Kidney (tissue), 14 donors: ENCODE measurements around the gene GPR152. TPM values are rescaled to one million over a fixed set of nuclear protein-coding genes. Genes with fewer than 3 reads are reported as not detected.

Source experiments
- DNase-seq, 5 donors: peaks; one replicate each; pipeline ENCODE4 v3.0.0-alpha.2; 2013 to 2020
- FAIRE-seq: peaks from 2 replicates; lab custom pipeline; 2012; peaks lifted over from hg19 to GRCh38; lab: Jason Lieb, UNC
- H3K27ac ChIP-seq, 2 donors: one replicate each; pipeline ENCODE4 v1.7.0; 2013; ENCODE audit warnings: low read depth in 2 of 2, low read length in 2 of 2, inconsistent platforms in 1 of 2
- H3K27me3 ChIP-seq: one replicate; pipeline ENCODE4 v1.7.1; 2013; ENCODE audit warnings: low read length, inconsistent platforms; ENCODE audit not compliant: control insufficient read depth, insufficient read depth
- H3K36me3 ChIP-seq, 3 donors: one replicate each; pipeline versions ENCODE4 v1.7.0 to v1.7.1; 2013; ENCODE audit warnings: low read length in 3 of 3, control low read depth in 1 of 3, inconsistent platforms in 1 of 3; ENCODE audit not compliant: insufficient read depth in 3 of 3, control insufficient read depth in 2 of 3
- H3K4me1 ChIP-seq, 3 donors: one replicate each; pipeline versions ENCODE4 v1.7.0 to v1.7.1; 2013; ENCODE audit warnings: low read length in 3 of 3, inconsistent platforms in 1 of 3, low read depth in 1 of 3; ENCODE audit not compliant: control insufficient read depth in 2 of 3, insufficient read depth in 2 of 3
- H3K4me3 ChIP-seq, 3 donors: one replicate each; pipeline versions ENCODE4 v1.7.0 to v1.8.1; 2013; ENCODE audit warnings: low read length in 3 of 3, control low read depth in 1 of 3, inconsistent platforms in 1 of 3
- H3K9ac ChIP-seq, 3 donors: one replicate each; pipeline versions ENCODE4 v1.7.0 to v1.7.1; 2013; ENCODE audit warnings: low read length in 3 of 3, control low read depth in 1 of 3, inconsistent platforms in 1 of 3
- H3K9me3 ChIP-seq, 3 donors: one replicate each; pipeline versions ENCODE4 v1.7.0 to v1.7.1; 2013; ENCODE audit warnings: low read length in 3 of 3, control low read depth in 1 of 3, inconsistent platforms in 1 of 3; ENCODE audit not compliant: control insufficient read depth in 2 of 3, insufficient read depth in 1 of 3
- CTCF ChIP-seq: IDR thresholded peaks from 3 replicates; pipeline ENCODE4 v1.5.1; 2012; ENCODE audit warnings: mild to moderate bottlenecking, moderate library complexity, borderline replicate concordance; ENCODE audit not compliant: insufficient read depth; ENCODE audit errors: extremely low read depth
- intact Hi-C: fragments of 100-400 bp; cut with DNase I; formaldehyde crosslinking; loops from one replicate; pipeline ENCODE4 v1.11.1; 2022
- polyA plus RNA-seq: library from polyadenylated mRNA; stranded (reverse); fragments of 350-450 nt; fragmentation: Illumina TruSeq; extraction: RNeasy Lipid Tissue Mini Kit (QIAGEN cat#74804); gene quantifications from one replicate; pipeline ENCODE4 v1.2.3, GENCODE V29; 2014; ENCODE audit warnings: low read depth, low replicate concordance; ENCODE audit not compliant: insufficient read depth
- total RNA-seq: library from RNA; stranded (reverse); fragmentation: NEBNext Ultra II Directional; extraction: Animal tissue kit (Norgen Biotek cat#: 25700); gene quantifications from one replicate; pipeline ENCODE4 v1.2.1, GENCODE V29; 2021
- donor health status: control.
- donor health status: control.
- donor health status: control.
- donor health status: control.
- donor health status: control.
- donor health status: DM: yes; HTN: yes; CAD: no.
- donor health status: Normal renal cell carcinoma (clear cell type).

Gene GPR152
- total and polyA plus RNA-seq, 2 donors from 2014 or later: not detected

GRCh38 chr11:67423891-67424613, 28.5 kb downstream of the GPR152 start:
- FAIRE-seq: no peak

GRCh38 chr11:67423466-67423865, 29.1 kb downstream of the GPR152 start:
- TF ChIP-seq CTCF: no peak
- H3K4me1 ChIP-seq: peaks cover 0 to 15% (median 11%) of the 10 kb centered on the region in 3 donors
- DNase-seq (no peak), FAIRE-seq (no peak)
- no peaks in the 10 kb centered on the region for H3K27me3 ChIP-seq
- intact Hi-C loops: no loop called here
- no peak overlapping the region for H3K9ac ChIP-seq
- H3K4me3 ChIP-seq: no peak overlapping the region
- no peaks in the 10 kb centered on the region for H3K9me3 ChIP-seq
- no peak overlapping the region for H3K27ac ChIP-seq
- no peaks in the 10 kb centered on the region for H3K36me3 ChIP-seq

More at GRCh38 chr11:67423891-67424613, 28.5 kb downstream of the GPR152 start:
- no peak overlapping the region for H3K9ac ChIP-seq
- no peak for TF ChIP-seq CTCF
- peaks cover 0 to 14% (median 14%) of the 10 kb centered on the region in 3 donors for H3K4me1 ChIP-seq
- H3K27ac ChIP-seq: no peak overlapping the region
- no peaks in the 10 kb centered on the region for H3K36me3 ChIP-seq
- no peak overlapping the region for H3K4me3 ChIP-seq
- H3K9me3 ChIP-seq: no peaks in the 10 kb centered on the region
- no peak for DNase-seq
- intact Hi-C loops: no loop called here
- no peaks in the 10 kb centered on the region for H3K27me3 ChIP-seq

GRCh38 chr11:67422891-67423290, 29.6 kb downstream of the GPR152 start:
- H3K4me1 ChIP-seq: peaks cover 0 to 15% (median 11%) of the 10 kb centered on the region in 3 donors
- H3K36me3 ChIP-seq: no peaks in the 10 kb centered on the region
- intact Hi-C loops: no loop called here
- no peak overlapping the region for H3K27ac ChIP-seq
- no peak for DNase-seq
- no peak for FAIRE-seq
- no peak overlapping the region for H3K9ac ChIP-seq
- no peak overlapping the region for H3K4me3 ChIP-seq
- no peaks in the 10 kb centered on the region for H3K27me3 ChIP-seq
- no peaks in the 10 kb centered on the region for H3K9me3 ChIP-seq
- TF ChIP-seq CTCF: no peak
